Measurements from ENCODE around the gene PACRG. TPM values are rescaled to one million over a fixed set of nuclear protein-coding genes. Genes with fewer than 3 reads are reported as not detected.

PACRG gene
- total RNA-seq, 1 experiment from 2014 or later, result 0.26 TPM

- Histone ChIP-seq H2BK15ac (ENCODE audit: low read depth, low read length) (no peak overlapping the region), H2AK5ac (ENCODE audit: insufficient read length, low read length) (no peak overlapping the region), H4K20me1 (ENCODE audit: control insufficient read depth, insufficient read depth, insufficient read length) (no peaks in the 10 kb centered on the region), H3K23ac (ENCODE audit: insufficient read length, low read depth, low read length) (no peak overlapping the region), H2BK20ac (ENCODE audit: low read depth, low read length, poor library complexity, severe bottlenecking) (no peak overlapping the region), H3K79me2 (ENCODE audit: insufficient read depth, low read length) (no peaks in the 10 kb centered on the region), H2BK5ac (ENCODE audit: insufficient read length, low read length) (no peak overlapping the region), H3K4me1 (ENCODE audit: insufficient read depth, low read length) (no peaks in the 10 kb centered on the region), H3K4ac (ENCODE audit: low read depth, low read length) (no peak overlapping the region), H2BK12ac (ENCODE audit: insufficient read length, low read depth, low read length) (no peak overlapping the region), H3K9ac (ENCODE audit: extremely low read depth, insufficient read length, low read length) (no peak overlapping the region), H3K27me3 (ENCODE audit: insufficient read depth, low read length) (no peaks in the 10 kb centered on the region), H4K8ac (replicated peaks; ENCODE audit: insufficient read length, low read depth, low read length) (no peak overlapping the region), H3K9me3 (ENCODE audit: control insufficient read depth, low read depth, low read length) (no peaks in the 10 kb centered on the region), H2AFZ (ENCODE audit: low read length) (no peak overlapping the region), H3K4me2 (ENCODE audit: insufficient read depth, insufficient read length, low read length) (no peak overlapping the region), H3K27ac (ENCODE audit: insufficient read length, low read depth, low read length) (no peak overlapping the region), H2BK120ac (ENCODE audit: low read depth, low read length, poor library complexity, severe bottlenecking) (no peak overlapping the region), H3T11ph (ENCODE audit: low read length) (no peak overlapping the region), H4K5ac (ENCODE audit: insufficient read length, low read depth, low read length) (no peak overlapping the region), H3K14ac (ENCODE audit: insufficient read depth, low read length) (no peak overlapping the region), H3K79me1 (ENCODE audit: insufficient read depth, low read depth, low read length, poor library complexity, severe bottlenecking) (no peaks in the 10 kb centered on the region), H3K56ac (ENCODE audit: insufficient read length, low read depth, low read length) (no peak overlapping the region), H3K23me2 (ENCODE audit: insufficient read length, low read depth, low read length, poor library complexity, severe bottlenecking) (no peaks in the 10 kb centered on the region), H4K91ac (ENCODE audit: insufficient read length, low read depth, low read length) (no peak overlapping the region), H3K18ac (ENCODE audit: insufficient read length, low read depth, low read length) (no peak overlapping the region)
- Mint-ChIP-seq H3K36me3 (ENCODE audit: insufficient read depth in 1 of 3, low read depth in 3 of 3) (no peaks in the 10 kb centered on the region; a peak in 1 of 7 replicates), H3K4me3 (no peak overlapping the region), H3K27ac (no peak overlapping the region), H3K9me3 (peaks cover 0 to 7% of the 10 kb centered on the region in 2 experiments; a peak in 1 of 5 replicates), H3K27me3 (ENCODE audit: low read depth) (no peaks in the 10 kb centered on the region), H3K4me1 (peaks cover 9 to 10% of the 10 kb centered on the region in 2 experiments)
- WGBS (ENCODE audit: extremely low coverage, insufficient read length, low lambda C conversion rate), result no CpG with 5 or more reads among the region's 1 CpG
- no peak for DNase-seq
- TF ChIP-seq, protein P1, sequence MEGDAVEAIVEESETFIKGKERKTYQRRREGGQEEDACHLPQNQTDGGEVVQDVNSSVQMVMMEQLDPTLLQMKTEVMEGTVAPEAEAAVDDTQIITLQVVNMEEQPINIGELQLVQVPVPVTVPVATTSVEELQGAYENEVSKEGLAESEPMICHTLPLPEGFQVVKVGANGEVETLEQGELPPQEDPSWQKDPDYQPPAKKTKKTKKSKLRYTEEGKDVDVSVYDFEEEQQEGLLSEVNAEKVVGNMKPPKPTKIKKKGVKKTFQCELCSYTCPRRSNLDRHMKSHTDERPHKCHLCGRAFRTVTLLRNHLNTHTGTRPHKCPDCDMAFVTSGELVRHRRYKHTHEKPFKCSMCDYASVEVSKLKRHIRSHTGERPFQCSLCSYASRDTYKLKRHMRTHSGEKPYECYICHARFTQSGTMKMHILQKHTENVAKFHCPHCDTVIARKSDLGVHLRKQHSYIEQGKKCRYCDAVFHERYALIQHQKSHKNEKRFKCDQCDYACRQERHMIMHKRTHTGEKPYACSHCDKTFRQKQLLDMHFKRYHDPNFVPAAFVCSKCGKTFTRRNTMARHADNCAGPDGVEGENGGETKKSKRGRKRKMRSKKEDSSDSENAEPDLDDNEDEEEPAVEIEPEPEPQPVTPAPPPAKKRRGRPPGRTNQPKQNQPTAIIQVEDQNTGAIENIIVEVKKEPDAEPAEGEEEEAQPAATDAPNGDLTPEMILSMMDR (conservative IDR thresholded peaks at IDR 0.05), result no peak
Observed at GRCh38 chr6:163228041-163228440, 500.3 kb downstream of the PACRG start.
